ENCODE measurements around the gene PKP1.

DNA sequence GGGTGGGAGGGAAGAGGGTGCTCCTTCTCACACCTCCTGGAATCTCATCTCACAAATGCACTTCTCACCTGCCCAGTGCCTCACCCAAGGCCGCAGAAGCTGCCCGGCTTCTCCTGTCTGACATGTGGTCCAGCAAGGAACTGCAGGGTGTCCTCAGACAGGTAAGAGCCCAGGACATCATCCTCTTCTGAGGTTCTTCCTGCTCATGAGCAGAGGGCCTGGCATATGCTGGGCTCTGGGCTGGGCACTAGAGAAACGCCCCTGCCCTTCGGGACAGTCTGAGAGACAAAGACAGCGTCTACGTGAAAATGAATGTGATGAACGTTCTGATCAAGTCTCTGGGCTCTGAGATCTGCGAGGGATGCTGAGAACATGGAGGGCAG, 42.4 kb downstream of the PKP1 start:
- no peak for TF ChIP-seq CTCF (IDR thresholded peaks at IDR 0.05)
- no peak for TF ChIP-seq POLR2A (IDR thresholded peaks at IDR 0.05)
